SK-N-SH (cell line): ENCODE results near the gene TTC9C.

Source experiments
- CTCF ChIP-seq: fragments of 200-600 bp; sonication (generic); IDR thresholded peaks from 2 replicates; pipeline ENCODE4 v1.6.1; 2017; ENCODE audit warnings: antibody characterized with exemption, mild to moderate bottlenecking, moderate library complexity
- FOSL2 ChIP-seq: IDR thresholded peaks from 2 replicates; pipeline ENCODE4 v1.4.0; 2012; ENCODE audit warnings: low read depth, mild to moderate bottlenecking, moderate library complexity, borderline replicate concordance
- MAX ChIP-seq: IDR thresholded peaks from 2 replicates; pipeline ENCODE4 v1.4.0; 2012; ENCODE audit warnings: low read depth
- TAF1 ChIP-seq: IDR thresholded peaks from 2 replicates; pipeline ENCODE4 v1.6.1; 2012; ENCODE audit warnings: low read depth, mild to moderate bottlenecking, low read length, moderate library complexity, borderline replicate concordance

GRCh38 chr11:62727872-62728170, 465 bp upstream of the TTC9C start:
- TF ChIP-seq CTCF, result no peak
- no peak for TF ChIP-seq FOSL2
- peak; percentile 39; the same call in 1 of the 2 replicates for TF ChIP-seq TAF1
- no peak for TF ChIP-seq MAX
